T-helper 22 cell (primary cell): ENCODE data around the gene MPP2.
"Not testable (repeated sequence)": the region's sequence is repeated elsewhere in the genome, so short reads cannot be mapped to it uniquely, and the experiment has no call there.

Source experiments
- DNase-seq: peaks from one replicate; pipeline ENCODE4 v3.0.0-alpha.2; 2020; ENCODE audit warnings: low read depth

Gene MPP2

DNA sequence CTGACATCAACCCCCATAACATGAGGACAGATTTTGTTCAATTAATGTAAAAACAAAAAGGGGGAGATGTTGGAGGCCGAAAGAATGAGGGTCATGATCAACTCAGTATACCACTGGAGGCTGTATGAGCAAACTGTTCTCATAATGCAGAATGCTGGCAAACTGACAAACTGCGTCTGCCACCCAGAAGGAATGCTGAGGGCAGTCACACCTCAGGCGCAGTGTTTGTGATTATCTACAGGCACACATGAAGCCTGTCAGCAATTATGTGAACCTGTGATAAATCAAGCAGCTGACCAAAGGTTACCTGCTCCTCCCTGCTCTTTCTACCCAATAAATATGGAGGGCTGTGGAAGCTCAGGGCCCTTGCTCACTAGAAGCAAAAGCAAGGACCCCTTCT is 33.0 kb downstream of the MPP2 start:
- no peak for DNase-seq

- no peak for DNase-seq
Measured at GRCh38 chr17:43873815-43874214, 33.5 kb downstream of the MPP2 start.

GRCh38 chr17:43873091-43873490 is 34.2 kb downstream of the MPP2 start:
- no peak for DNase-seq

DNA sequence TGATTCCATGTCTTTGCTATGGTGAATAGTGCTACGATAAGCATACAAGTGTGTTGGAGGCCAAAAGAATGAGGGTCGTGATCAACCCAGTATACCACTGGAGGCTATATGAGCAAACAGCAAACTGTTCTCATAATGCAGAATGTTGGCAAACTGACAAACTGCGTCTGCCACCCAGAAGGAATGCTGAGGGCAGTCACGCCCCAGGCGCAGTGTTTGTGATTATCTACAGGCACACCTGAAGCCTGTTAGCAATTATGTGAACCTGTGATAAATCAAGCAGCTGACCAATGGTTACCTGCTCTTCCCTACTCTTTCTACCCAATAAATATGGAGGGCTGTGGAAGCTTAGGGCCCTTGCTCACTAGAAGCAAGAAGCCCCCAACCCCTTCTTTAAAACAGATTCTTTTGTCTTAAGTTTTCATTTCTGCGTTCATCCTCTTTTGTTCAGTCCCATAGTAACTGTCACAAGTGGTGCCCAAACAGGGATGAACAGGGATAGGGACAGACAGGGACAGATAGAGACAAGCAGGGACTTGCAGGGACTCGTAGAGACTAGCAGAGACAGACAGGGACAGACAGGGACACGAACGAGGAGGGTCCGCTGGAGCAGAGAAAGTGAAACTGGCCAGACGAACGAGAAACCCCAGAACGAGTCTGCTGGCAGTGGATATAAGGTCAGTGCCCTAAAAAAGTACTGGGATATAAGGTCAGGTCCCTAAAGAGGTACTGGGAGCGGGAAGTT is 35.2 kb downstream of the MPP2 start:
- DNase-seq, result no peak

- not testable (repeated sequence) for DNase-seq
Measured at GRCh38 chr17:43869031-43869430, 38.3 kb downstream of the MPP2 start.

DNA sequence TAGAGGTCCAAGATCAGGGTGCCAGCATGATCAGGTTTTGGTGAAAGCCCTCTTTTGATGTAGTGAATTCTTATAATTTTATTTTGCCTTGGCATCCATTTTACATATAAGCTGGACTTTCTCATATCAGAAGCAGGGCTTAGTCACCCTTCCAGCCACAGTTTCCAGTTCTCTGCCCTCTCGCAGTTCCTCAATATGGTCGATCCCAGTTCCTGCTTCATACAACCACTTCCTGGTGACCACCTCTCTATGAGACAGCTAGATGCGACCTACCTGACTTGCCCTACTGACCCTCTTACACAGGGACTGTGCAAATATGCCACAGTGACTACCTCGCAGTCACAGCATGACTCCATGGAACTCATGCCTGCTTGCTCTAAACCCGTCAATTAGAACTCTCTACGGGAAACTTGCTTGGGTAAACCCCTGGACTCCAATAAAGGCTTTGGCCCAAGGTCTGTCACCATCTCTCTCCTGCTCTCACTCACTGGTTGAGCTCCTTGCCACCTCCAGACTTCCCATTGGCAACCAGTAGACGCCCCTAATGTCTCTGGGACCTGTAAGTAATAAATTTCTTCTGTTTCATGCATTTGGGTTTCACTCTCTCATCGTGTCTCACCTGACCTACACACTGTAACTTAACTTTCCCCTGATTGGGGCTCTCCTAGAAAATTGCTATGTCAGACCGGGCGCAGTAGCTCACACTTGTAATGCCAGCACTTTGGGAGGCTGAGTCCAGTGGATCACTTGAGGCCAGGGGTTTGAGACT is 38.9 kb downstream of the MPP2 start:
- DNase-seq, result no peak

- DNase-seq, result no peak
Measured at GRCh38 chr17:43864161-43864984, 43.0 kb downstream of the MPP2 start.

DNA sequence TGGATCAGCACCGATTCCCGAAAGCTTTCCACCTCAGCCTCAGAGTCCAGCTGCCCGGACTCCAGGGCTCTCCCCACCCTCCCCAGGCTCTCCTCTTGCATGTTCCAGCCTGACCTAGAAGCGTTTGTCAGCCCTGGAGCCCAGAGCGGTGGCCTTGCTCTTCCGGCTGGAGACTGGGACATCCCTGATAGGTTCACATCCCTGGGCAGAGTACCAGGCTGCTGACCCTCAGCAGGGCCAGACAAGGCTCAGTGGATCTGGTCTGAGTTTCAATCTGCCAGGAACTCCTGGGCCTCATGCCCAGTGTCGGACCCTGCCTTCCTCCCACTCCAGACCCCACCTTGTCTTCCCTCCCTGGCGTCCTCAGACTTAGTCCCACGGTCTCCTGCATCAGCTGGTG is 45.4 kb downstream of the MPP2 start:
- no peak for DNase-seq

GRCh38 chr17:43860927-43861622 is 46.3 kb downstream of the MPP2 start:
- DNase-seq, result no peak

DNA sequence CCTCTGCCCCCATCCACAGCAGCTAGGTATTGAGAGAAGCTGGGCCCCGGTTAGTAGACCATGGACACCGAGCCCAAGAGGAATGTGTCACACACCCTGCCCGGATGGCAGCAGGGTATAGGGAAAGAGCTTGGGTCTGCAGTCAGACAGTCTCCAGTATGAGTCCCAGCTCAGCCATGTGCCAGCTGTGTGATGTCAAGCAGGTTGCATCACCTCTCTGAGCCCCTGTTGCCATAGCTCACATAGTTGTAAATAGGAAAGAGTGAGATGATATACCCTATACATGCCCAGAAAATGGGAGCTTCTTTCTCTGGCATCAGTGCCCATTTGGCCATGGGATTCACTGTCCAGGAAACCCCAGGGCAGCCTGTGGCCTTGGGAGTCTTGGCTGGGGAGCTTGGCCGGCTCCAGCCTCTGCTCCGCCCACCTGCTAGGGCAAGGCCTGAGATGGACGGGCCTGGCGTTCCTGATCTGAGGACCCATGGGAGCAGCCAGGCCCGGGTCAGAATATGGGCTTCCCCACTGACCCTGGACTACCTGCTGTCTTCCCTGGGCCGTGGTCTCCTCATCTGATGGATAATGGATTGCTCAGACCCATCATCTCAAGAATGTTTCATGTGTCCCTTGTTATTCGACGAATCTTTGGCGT is 47.1 kb downstream of the MPP2 start:
- no peak for DNase-seq

DNA sequence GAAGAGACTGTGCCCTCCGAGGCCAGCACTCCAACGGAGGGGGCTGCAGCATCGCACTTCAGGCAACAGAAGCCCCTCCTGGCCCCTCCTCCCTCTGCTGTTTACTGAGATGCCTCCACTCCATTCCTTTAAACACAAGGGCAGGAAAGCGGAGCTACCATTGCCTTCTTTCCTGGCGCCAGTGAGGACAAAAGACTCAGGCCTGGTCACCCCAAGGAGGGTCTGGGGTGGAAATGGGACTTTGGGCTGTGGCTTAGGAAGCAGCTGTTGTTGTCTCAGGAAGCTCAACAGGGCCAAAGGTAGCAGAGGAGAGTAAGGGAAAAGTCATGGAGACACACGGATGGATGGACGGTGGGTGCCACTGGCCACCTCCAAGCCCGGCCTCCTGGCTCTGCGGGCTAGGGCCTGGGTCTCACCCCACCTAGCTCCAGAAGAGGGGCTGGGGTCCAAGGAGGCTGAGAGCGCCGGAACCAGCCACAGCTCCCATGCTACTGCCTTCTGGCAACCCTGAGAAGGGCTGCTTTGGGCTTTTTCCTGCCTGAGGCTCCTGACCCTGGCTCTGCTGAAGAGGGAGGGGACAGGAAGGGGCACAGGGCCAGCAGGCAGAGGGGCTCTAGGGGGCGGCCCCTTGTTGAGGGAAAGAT is 49.3 kb downstream of the MPP2 start:
- DNase-seq, result no peak

DNA sequence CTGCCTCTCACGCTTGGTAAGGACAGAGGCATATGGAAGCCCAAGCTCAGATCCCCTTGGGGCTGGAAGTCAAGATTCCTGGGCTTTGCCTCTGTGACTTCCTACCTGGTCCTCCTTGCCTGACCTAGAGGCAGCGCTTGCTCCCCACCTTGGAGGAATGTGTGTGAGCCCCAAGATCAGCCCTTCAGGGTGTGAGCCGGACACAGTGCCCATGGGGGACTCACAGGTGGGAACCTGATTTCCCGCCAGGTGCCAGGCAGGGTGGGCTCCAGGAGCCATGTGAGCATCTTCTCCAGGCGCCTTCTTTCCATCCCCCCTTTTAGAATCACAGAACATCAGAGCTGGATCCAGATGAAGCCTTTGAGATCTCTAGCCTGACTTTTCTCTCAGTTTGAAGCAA is 50.2 kb downstream of the MPP2 start:
- DNase-seq, result no peak

GRCh38 chr17:43856141-43856540 is 51.2 kb downstream of the MPP2 start:
- DNase-seq, result no peak

DNA sequence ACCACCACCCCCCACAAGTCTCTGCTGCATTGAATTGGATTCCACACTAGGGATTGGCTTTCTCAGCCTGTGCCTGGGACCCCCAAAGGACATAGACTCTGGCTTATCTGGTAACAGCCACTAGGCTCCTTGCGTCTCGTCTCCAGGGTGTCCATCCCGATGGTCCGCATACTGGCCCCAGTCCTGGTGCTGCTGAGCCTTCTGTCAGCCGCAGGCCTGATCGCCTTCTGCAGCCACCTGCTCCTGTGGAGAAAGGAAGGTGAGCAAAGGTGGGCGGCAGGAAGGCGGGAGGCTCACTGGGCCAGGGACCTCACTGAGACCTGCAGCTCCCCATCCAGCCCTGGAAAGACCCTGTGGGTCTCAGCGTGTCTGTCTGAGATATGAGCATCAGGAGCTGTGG is 52.3 kb downstream of the MPP2 start:
- DNase-seq, result no peak

DNA sequence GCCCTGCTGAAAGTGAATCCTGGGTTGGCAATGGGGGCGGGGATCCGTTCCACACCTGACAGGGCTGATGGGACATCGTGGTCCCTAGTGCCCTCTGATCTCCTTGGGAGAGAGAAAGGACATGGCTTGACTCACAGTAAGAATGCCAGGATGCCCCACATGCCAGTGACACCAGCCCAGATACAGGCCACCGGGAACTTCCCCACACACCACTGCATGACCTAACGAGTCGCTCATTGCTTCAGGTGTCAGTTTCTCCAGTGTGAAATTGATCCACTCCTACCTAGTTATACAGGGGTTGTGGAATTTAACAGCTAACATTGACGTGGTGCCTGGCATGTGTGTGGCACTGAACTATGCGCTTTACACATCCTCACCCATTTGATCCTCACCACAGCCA is 52.8 kb downstream of the MPP2 start:
- DNase-seq, result no peak

DNA sequence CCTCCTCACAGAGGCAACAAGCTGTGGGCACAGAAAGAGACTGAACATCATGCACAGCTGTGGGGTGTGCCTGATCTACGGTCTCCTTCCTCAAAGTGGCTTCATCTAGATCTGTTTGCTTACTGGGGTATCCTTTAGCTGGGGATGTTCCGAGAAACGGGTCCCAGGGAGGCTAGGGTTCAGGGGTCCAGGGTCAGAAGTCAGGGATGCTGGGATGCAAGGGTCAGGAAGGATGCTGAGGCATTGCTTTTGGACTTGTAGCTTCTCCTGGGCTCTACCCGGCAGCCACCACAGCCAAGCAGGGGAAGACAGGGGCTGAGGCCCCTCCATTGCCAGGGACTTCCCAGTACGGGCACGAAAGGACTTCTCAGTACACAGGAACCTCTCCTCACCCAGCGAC is 53.8 kb downstream of the MPP2 start:
- no peak for DNase-seq

DNA sequence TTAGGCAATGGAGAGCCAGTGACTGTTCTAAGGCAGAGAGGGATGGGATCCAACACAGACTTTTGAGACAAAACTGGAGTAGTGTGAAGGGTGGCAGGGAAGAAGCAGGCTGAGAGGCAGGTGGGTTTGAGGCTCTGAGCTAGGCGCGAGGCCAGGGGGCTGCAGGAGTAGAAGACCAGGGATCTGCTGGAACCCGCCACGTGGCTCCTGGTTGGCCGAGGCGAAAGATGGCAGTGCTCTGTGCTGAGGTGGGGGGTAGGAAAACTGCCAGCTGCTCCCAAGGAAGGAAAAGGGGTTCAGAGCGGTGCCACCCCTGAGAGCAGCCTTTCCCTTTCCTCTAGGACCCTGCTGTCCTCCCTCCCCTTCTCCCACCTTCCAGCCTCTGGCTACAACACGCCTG is 54.8 kb downstream of the MPP2 start:
- no peak for DNase-seq

- DNase-seq, result no peak
Measured at GRCh38 chr17:43849116-43849515, 58.2 kb downstream of the MPP2 start.

DNA sequence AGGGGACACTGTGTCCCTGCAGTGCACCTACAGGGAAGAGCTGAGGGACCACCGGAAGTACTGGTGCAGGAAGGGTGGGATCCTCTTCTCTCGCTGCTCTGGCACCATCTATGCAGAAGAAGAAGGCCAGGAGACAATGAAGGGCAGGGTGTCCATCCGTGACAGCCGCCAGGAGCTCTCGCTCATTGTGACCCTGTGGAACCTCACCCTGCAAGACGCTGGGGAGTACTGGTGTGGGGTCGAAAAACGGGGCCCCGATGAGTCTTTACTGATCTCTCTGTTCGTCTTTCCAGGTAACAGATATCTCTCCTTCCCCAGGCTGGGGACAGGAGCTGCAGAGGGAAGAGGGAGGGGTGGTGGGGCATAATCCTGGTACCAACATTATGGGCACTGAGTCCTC is 58.7 kb downstream of the MPP2 start:
- no peak for DNase-seq

- no peak for DNase-seq
Measured at GRCh38 chr17:43846963-43847371, 60.4 kb downstream of the MPP2 start, which contains the start of gene CD300LG. TSS of gene CD300LG (plus strand) at chr17:43847176. CDS start at chr17:43847217, 41 bp downstream.

DNA sequence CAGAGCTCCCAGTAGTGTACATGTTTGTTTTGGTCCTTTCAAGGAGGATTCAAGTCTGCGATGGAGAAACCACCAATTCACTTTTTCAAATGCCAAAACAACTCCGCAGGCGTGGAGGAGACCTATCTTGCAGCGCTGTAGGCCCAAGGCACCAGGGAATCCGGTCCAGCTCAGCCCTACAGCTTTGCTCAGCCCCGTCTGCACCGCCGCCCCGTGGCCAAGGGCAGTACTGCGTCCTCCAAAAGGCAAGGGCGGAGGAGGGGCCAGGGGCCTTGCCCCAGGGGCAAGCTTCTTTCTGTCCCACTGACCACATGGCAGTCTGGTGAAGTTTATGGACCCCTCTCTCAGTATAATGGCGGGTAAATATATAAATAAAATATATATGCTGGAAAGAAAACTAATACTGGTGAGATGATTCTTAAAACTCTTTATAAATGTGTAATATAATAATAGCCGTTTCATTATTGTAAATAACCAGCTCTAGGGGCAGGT is 61.1 kb downstream of the MPP2 start:
- DNase-seq, result peak; percentile 21
